Stimulated activated CD4-positive, alpha-beta T cell treated with anti-CD3 and anti-CD28 coated beads, Interleukin-1b, Interleukin-23, amount 100 ng/mL, for 24 hours (primary cell): ENCODE results near the gene AFAP1.
"Not testable (repeated sequence)": the region's sequence is repeated elsewhere in the genome, so short reads cannot be mapped to it uniquely, and the experiment has no call there.

Experiments
- DNase-seq, 4 experiments: peaks; one replicate each; pipeline ENCODE4 v3.0.0-alpha.2; 2020; ENCODE audit warnings: low read depth in 4 of 4, low spot score in 1 of 4

The AFAP1 gene

GRCh38 chr4:7918187-7918586, 21.5 kb downstream of the AFAP1 start:
- not testable (repeated sequence) for DNase-seq

GRCh38 chr4:7917669-7918068, 22.0 kb downstream of the AFAP1 start:
- no peak for DNase-seq

GRCh38 chr4:7915875-7916242, 23.8 kb downstream of the AFAP1 start:
- no peak for DNase-seq

- DNase-seq, result no peak
These were observed 26.8 kb downstream of the AFAP1 start for GRCh38 chr4:7912826-7913225.

GRCh38 chr4:7910952-7911578, 28.6 kb downstream of the AFAP1 start:
- DNase-seq, result no peak

GRCh38 chr4:7910263-7910896, 29.3 kb downstream of the AFAP1 start:
- no peak for DNase-seq

- no peak for DNase-seq
These were observed 30.0 kb downstream of the AFAP1 start for GRCh38 chr4:7909463-7910262.

GRCh38 chr4:7908668-7909067, 31.0 kb downstream of the AFAP1 start:
- no peak for DNase-seq

- no peak for DNase-seq
These were observed 32.5 kb downstream of the AFAP1 start for GRCh38 chr4:7907142-7907541.

GRCh38 chr4:7906171-7906701, 33.4 kb downstream of the AFAP1 start:
- no peak for DNase-seq

GRCh38 chr4:7904952-7905915, 34.4 kb downstream of the AFAP1 start:
- DNase-seq, result no peak

GRCh38 chr4:7903791-7904516, 35.7 kb downstream of the AFAP1 start:
- DNase-seq, result no peak

GRCh38 chr4:7902826-7903225, 36.8 kb downstream of the AFAP1 start:
- DNase-seq, result no peak

- DNase-seq, result no peak
These were observed 37.5 kb downstream of the AFAP1 start for GRCh38 chr4:7902101-7902553.

GRCh38 chr4:7901311-7901885, 38.3 kb downstream of the AFAP1 start:
- DNase-seq, result no peak

- DNase-seq, result no peak
These were observed 39.2 kb downstream of the AFAP1 start for GRCh38 chr4:7900334-7900909.

GRCh38 chr4:7899184-7899869, 40.3 kb downstream of the AFAP1 start:
- DNase-seq, result no peak

- no peak for DNase-seq
These were observed 41.3 kb downstream of the AFAP1 start for GRCh38 chr4:7898385-7898784.

GRCh38 chr4:7897811-7898210, 41.9 kb downstream of the AFAP1 start:
- DNase-seq, result no peak
